H9 (cell line): Measurements from ENCODE around the gene HNRNPU. TPM values are rescaled to one million over a fixed set of nuclear protein-coding genes. Genes with fewer than 3 reads are reported as not detected.

Source experiments
- DNase-seq: peaks from one replicate; pipeline ENCODE4 v3.0.0-alpha.2; 2017
- H2AFZ ChIP-seq: one replicate; pipeline ENCODE4 v1.6.1; 2013; ENCODE audit warnings: mild to moderate bottlenecking, low read length, control low read depth, moderate library complexity
- H2AK5ac ChIP-seq: 2 replicates; pipeline ENCODE4 v1.6.1; 2013; ENCODE audit warnings: low read length, control low read depth, mixed read lengths; ENCODE audit not compliant: insufficient read length
- H2BK120ac ChIP-seq: one replicate; pipeline ENCODE4 v1.6.1; 2013; ENCODE audit warnings: low read depth, mild to moderate bottlenecking, low read length, control low read depth, inconsistent platforms; ENCODE audit not compliant: poor library complexity, severe bottlenecking
- H2BK12ac ChIP-seq: 2 replicates; pipeline ENCODE4 v1.6.1; 2013; ENCODE audit warnings: low read length, control low read depth, mixed read lengths, low read depth; ENCODE audit not compliant: insufficient read length
- H2BK15ac ChIP-seq: 2 replicates; pipeline ENCODE4 v1.6.1; 2013; ENCODE audit warnings: low read depth, low read length, control low read depth
- H2BK20ac ChIP-seq: one replicate; pipeline ENCODE4 v1.6.1; 2013; ENCODE audit warnings: low read depth, mild to moderate bottlenecking, low read length, control low read depth, inconsistent platforms; ENCODE audit not compliant: poor library complexity, severe bottlenecking
- H2BK5ac ChIP-seq: 2 replicates; pipeline ENCODE4 v1.6.1; 2013; ENCODE audit warnings: low read length, control low read depth, mixed read lengths; ENCODE audit not compliant: insufficient read length
- H3K14ac ChIP-seq: 2 replicates; pipeline ENCODE4 v1.6.1; 2013; ENCODE audit warnings: low read length, control low read depth; ENCODE audit not compliant: insufficient read depth
- H3K18ac ChIP-seq: 2 replicates; pipeline ENCODE4 v1.6.1; 2013; ENCODE audit warnings: low read depth, mild to moderate bottlenecking, mixed read lengths, low read length, control low read depth; ENCODE audit not compliant: insufficient read length
- H3K23ac ChIP-seq: 2 replicates; pipeline ENCODE4 v1.6.1; 2013; ENCODE audit warnings: low read length, control low read depth, mixed read lengths, low read depth; ENCODE audit not compliant: insufficient read length
- H3K23me2 ChIP-seq: 2 replicates; pipeline ENCODE4 v1.6.1; 2013; ENCODE audit warnings: low read depth, mild to moderate bottlenecking, mixed read lengths, low read length, control low read depth; ENCODE audit not compliant: insufficient read length, poor library complexity, severe bottlenecking
- H3K27ac ChIP-seq: 2 replicates; pipeline ENCODE4 v1.5.1; 2013; ENCODE audit warnings: low read length, control low read depth, mixed read lengths, low read depth; ENCODE audit not compliant: insufficient read length
- H3K27me3 ChIP-seq: 2 replicates; pipeline ENCODE4 v1.6.1; 2013; ENCODE audit warnings: low read length, control low read depth, inconsistent platforms; ENCODE audit not compliant: insufficient read depth
- H3K4ac ChIP-seq: 2 replicates; pipeline ENCODE4 v1.6.1; 2013; ENCODE audit warnings: low read depth, mild to moderate bottlenecking, control low read depth, inconsistent platforms, low read length, moderate library complexity
- H3K4me1 ChIP-seq: 2 replicates; pipeline ENCODE4 v1.6.1; 2013; ENCODE audit warnings: low read length, control low read depth, inconsistent platforms; ENCODE audit not compliant: insufficient read depth
- H3K4me2 ChIP-seq: 2 replicates; pipeline ENCODE4 v1.6.1; 2013; ENCODE audit warnings: low read length, control low read depth, mixed read lengths; ENCODE audit not compliant: insufficient read length, insufficient read depth
- H3K56ac ChIP-seq: 2 replicates; pipeline ENCODE4 v1.6.1; 2013; ENCODE audit warnings: low read depth, mild to moderate bottlenecking, mixed read lengths, low read length, control low read depth; ENCODE audit not compliant: insufficient read length
- H3K79me1 ChIP-seq: 2 replicates; pipeline ENCODE4 v1.6.1; 2013; ENCODE audit warnings: low read depth, mild to moderate bottlenecking, moderate library complexity, low read length, control low read depth, inconsistent platforms; ENCODE audit not compliant: insufficient read depth, poor library complexity, severe bottlenecking
- H3K79me2 ChIP-seq: 2 replicates; pipeline ENCODE4 v1.6.1; 2013; ENCODE audit warnings: low read length, control low read depth, inconsistent platforms; ENCODE audit not compliant: insufficient read depth
- H3K9ac ChIP-seq: 2 replicates; pipeline ENCODE4 v1.6.1; 2013; ENCODE audit warnings: low read length, control low read depth, mixed read lengths; ENCODE audit not compliant: insufficient read length; ENCODE audit errors: extremely low read depth
- H3K9me3 ChIP-seq: one replicate; pipeline ENCODE4 v1.6.1; 2013; ENCODE audit warnings: low read depth, low read length, inconsistent platforms; ENCODE audit not compliant: control insufficient read depth
- H3T11ph ChIP-seq: one replicate; pipeline ENCODE4 v1.6.1; 2013; ENCODE audit warnings: mild to moderate bottlenecking, low read length, control low read depth, inconsistent platforms
- H4K20me1 ChIP-seq: one replicate; pipeline ENCODE4 v1.6.1; 2013; ENCODE audit not compliant: control insufficient read depth, insufficient read length, insufficient read depth
- H4K5ac ChIP-seq: 2 replicates; pipeline ENCODE4 v1.6.1; 2013; ENCODE audit warnings: low read depth, mild to moderate bottlenecking, mixed read lengths, low read length, control low read depth; ENCODE audit not compliant: insufficient read length
- H4K8ac ChIP-seq: replicated peaks from 2 replicates; pipeline ENCODE4 v1.6.1; 2013; ENCODE audit warnings: low read length, control low read depth, mixed read lengths, low read depth; ENCODE audit not compliant: insufficient read length
- H4K91ac ChIP-seq: 2 replicates; pipeline ENCODE4 v1.6.1; 2013; ENCODE audit warnings: low read depth, mild to moderate bottlenecking, moderate library complexity, mixed read lengths, low read length, control low read depth; ENCODE audit not compliant: insufficient read length
- H3K27ac Mint-ChIP-seq, 3 experiments: 2 replicates in 2 of 3; 3 replicates in 1 of 3; pipeline ENCODE4 v1.8.0; 2020 to 2021; ENCODE audit warnings: mixed read lengths in 3 of 3, mild to moderate bottlenecking in 1 of 3, moderate library complexity in 1 of 3
- H3K27me3 Mint-ChIP-seq: 2 replicates; pipeline ENCODE4 v1.8.0; 2021; ENCODE audit warnings: low read depth, mild to moderate bottlenecking, moderate library complexity, mixed read lengths
- H3K36me3 Mint-ChIP-seq, 3 experiments: 2 replicates in 2 of 3; 3 replicates in 1 of 3; pipeline ENCODE4 v1.8.0; 2020 to 2021; ENCODE audit warnings: low read depth in 3 of 3, mixed read lengths in 3 of 3; ENCODE audit not compliant: insufficient read depth in 1 of 3
- H3K4me1 Mint-ChIP-seq, 2 experiments: 2 replicates each; pipeline ENCODE4 v1.8.0; 2020; ENCODE audit warnings: mixed read lengths in 2 of 2
- H3K4me3 Mint-ChIP-seq, 2 experiments: 2 replicates in 1 of 2; 3 replicates in 1 of 2; pipeline ENCODE4 v1.8.0; 2020 to 2021; ENCODE audit warnings: mild to moderate bottlenecking in 2 of 2, mixed read lengths in 2 of 2, moderate library complexity in 1 of 2
- H3K9me3 Mint-ChIP-seq, 2 experiments: 2 replicates in 1 of 2; 3 replicates in 1 of 2; pipeline ENCODE4 v1.8.0; 2020; ENCODE audit warnings: mild to moderate bottlenecking in 2 of 2, mixed read lengths in 2 of 2, moderate library complexity in 1 of 2
- CTCF ChIP-seq: fragments of 200-600 bp; sonication (generic); conservative IDR thresholded peaks from 3 replicates; pipeline ENCODE4 v1.8.0; 2021; ENCODE audit warnings: antibody characterized with exemption, mild to moderate bottlenecking
- WGBS: extraction: QIAGEN DNeasy Blood & Tissue Kit; methylation state at CpG from one replicate; pipeline ENCODE4 v1.1.7; 2013; ENCODE audit warnings: missing lambda C conversion rate, low lambda C conversion rate, mixed read lengths; ENCODE audit not compliant: insufficient read length; ENCODE audit errors: extremely low coverage; 5-methylcytosine and 5-hydroxymethylcytosine counted together
- total RNA-seq: library from RNA; stranded (reverse); gene quantifications from 2 replicates; pipeline ENCODE4 v1.2.1, GENCODE V29; 2021

Gene HNRNPU
- total RNA-seq, 1 experiment from 2014 or later = 657 TPM

DNA sequence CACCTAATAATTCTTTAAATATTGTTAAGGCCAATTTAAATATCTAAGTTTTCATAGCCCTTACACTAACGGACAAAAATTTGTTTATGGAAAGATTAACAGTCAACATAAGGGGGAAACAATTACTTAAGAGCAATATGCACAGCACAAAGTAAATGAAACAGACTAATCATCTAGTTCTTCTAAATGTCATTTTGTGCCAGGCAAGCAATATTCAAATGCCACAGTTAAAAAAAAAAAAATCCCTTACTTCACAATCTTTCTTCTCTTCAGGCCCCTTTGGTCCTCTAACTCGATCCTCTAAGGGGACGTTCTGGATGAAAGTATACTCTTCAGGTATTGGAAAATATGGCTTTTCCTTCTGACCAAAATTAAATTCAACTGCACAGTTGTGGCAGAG is 6.6 kb downstream of the HNRNPU start:
- no peak overlapping the region for H4K91ac ChIP-seq
- DNase-seq = no peak
- no peak overlapping the region for H2BK12ac ChIP-seq
- no peak overlapping the region for H4K5ac ChIP-seq
- H3T11ph ChIP-seq = no peak overlapping the region
- no peaks in the 10 kb centered on the region for H3K4me1 ChIP-seq
- no peak overlapping the region for H2BK5ac ChIP-seq
- H4K20me1 ChIP-seq = no peaks in the 10 kb centered on the region
- H2BK20ac ChIP-seq = no peak overlapping the region
- peaks cover 3% of the 10 kb centered on the region for H3K79me1 ChIP-seq
- no peak overlapping the region for H3K56ac ChIP-seq
- H3K4me3 Mint-ChIP-seq = no peak overlapping the region
- H3K9ac ChIP-seq = no peak overlapping the region
- H2AK5ac ChIP-seq = no peak overlapping the region
- peaks cover 84 to 98% (median 96%) of the 10 kb centered on the region in 3 experiments for H3K36me3 Mint-ChIP-seq
- H3K9me3 Mint-ChIP-seq = no peaks in the 10 kb centered on the region
- WGBS = no CpG with 5 or more reads among the region's 3 CpGs
- H3K4ac ChIP-seq = no peak overlapping the region
- H2AFZ ChIP-seq = no peak overlapping the region
- peak overlapping the region in 1 of 3 experiments; percentile 87; a peak in 3 of 7 replicates for H3K27ac Mint-ChIP-seq
- no peak for TF ChIP-seq CTCF
- H3K4me1 Mint-ChIP-seq = peaks cover 18 to 37% of the 10 kb centered on the region in 2 experiments
- H3K27ac ChIP-seq = no peak overlapping the region
- peaks cover 2% of the 10 kb centered on the region; the same call in 1 of the 2 replicates for H3K27me3 Mint-ChIP-seq
- H4K8ac ChIP-seq = no peak overlapping the region
- peaks cover 7% of the 10 kb centered on the region for H3K23me2 ChIP-seq
- no peak overlapping the region for H3K4me2 ChIP-seq
- no peak overlapping the region for H2BK120ac ChIP-seq
- no peak overlapping the region for H2BK15ac ChIP-seq
- H3K14ac ChIP-seq = no peak overlapping the region
- H3K27me3 ChIP-seq = no peaks in the 10 kb centered on the region
- peaks cover 37% of the 10 kb centered on the region for H3K79me2 ChIP-seq
- H3K9me3 ChIP-seq = no peaks in the 10 kb centered on the region
- no peak overlapping the region for H3K18ac ChIP-seq
- H3K23ac ChIP-seq = no peak overlapping the region
